GM12892 (cell line): ENCODE measurements around the gene EFNA3.

ENCODE experiments used
- DNase-seq: peaks from one replicate; pipeline ENCODE4 v3.0.0; 2011; ENCODE audit not compliant: insufficient read length
- FAIRE-seq: peaks from 2 replicates; lab custom pipeline; 2011; peaks lifted over from hg19 to GRCh38; lab: Jason Lieb, UNC
- POLR2A ChIP-seq: IDR thresholded peaks from 2 replicates; pipeline ENCODE4 v1.6.1; 2011; ENCODE audit warnings: low read depth, low read length, control low read depth
- POLR2AphosphoS5 ChIP-seq: IDR thresholded peaks from 2 replicates; pipeline ENCODE4 v1.6.1; 2011; ENCODE audit warnings: low read depth, low read length, control low read depth
- TAF1 ChIP-seq: IDR thresholded peaks from 2 replicates; pipeline ENCODE4 v1.6.1; 2011; ENCODE audit warnings: low read depth, mild to moderate bottlenecking, control low read depth, low read length, borderline replicate concordance

EFNA3 gene

DNA sequence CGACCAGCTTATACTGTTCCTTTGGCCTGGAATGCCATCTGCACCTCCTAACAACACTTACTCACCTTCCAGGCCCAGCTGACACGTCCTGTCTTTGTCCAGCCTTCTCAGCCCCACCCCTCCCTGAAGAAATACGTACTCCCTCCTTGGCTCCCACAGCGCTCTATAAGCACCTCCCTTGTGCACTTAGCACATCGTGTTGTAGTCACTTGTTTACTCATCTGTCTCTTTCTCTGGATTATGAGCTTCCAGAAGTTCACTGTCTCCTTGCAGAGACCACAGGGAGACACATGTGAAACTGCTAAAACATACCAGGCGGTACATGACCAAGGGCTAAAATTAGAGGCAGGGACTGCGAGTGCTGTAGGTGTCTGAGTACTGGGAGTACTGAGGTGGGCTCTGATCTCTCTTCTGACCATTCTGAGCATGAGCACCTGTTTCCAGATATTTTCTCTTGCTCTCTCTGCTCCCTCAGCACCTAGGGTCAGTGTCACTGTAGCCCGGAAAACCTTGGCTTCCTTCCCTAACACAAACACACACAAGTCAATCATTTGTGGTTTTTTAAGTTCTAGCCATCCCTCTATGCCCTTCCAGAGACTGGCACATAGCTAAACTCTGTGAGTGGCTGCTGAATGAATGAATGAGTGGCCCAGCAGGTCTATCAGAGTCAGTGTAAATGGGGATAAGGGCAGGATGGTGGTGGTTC lies 39.9 kb upstream of the EFNA3 start:
- FAIRE-seq, result no peak
- no peak for TF ChIP-seq POLR2A
- no peak for TF ChIP-seq POLR2AphosphoS5
- DNase-seq, result no peak

DNA sequence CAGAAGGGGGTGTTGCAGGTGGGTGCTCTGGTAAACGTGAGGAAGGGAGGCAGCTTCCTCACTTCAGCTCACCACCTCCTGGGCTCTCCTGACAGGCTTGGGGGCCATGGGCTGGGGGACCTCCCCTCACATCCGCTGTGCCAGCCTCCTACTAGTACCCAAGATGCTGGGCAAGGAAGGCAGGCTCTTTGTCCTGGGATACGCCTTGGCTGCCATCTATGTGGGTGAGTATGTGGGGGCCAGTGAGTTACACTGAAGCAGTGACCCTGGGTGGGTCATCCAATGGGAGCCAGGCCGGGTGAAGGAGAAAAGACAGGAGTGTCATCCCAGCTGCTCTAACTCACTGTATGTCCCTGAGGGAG lies 39.3 kb upstream of the EFNA3 start:
- DNase-seq, result no peak
- TF ChIP-seq TAF1, result no peak
- no peak for TF ChIP-seq POLR2A
- no peak for TF ChIP-seq POLR2AphosphoS5
- no peak for FAIRE-seq

DNA sequence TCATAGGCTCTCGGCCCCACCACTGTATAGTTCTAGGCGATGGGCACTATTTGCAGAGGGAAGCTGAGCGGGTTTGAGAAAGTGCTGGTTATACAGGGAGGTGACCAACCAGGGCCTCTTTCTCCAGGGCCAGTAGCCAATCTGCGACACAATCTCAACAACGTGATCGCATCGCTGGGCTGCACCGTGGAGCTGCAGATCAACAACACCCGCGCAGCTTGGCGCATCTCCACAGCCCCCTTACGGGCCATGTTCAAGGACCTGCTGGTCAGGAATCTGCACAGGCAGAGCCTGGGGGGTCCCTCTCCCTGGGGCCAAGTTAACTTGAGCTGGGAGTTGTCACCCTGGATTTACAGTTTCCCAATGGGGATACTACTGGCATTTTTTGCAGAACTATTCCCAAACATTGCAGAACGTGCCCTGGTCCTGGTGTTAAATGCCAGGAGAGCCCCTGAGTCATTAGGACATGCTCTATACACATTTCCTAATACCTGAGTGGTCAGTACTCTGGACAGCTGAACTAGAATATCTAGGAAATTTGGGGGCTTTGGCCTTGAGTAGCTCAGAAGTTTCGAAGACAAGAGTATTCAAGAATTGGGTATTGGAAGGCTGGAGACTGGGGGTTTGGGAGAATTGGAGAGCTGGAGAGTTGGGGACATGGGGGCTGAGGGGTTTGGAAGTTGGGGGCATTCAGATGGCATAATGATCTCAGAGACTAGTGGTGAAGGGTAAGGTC lies 38.1 kb upstream of the EFNA3 start:
- DNase-seq (no peak), FAIRE-seq (no peak)
- TF ChIP-seq POLR2A, result no peak
- no peak for TF ChIP-seq TAF1
- TF ChIP-seq POLR2AphosphoS5, result no peak

DNA sequence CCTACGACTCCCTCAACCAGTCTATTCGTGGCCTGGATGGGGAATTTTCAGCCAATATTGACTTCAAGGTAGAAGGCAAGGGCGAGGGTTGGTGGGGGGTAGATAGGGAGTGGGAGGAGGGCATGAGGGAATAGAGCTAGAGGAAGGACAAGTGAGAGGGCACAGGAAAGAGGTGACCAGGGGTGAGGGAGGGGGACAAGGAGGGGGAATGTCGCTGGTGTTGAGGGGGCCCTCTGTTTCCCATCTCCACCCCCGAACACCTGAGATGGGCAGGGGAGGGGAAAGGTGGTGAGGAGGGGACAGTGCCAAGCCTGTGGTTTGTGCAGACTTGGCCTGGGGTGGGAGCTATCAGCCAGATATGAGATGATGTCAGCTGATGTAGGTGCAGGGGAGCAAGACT lies 35.8 kb upstream of the EFNA3 start:
- DNase-seq, result no peak
- no peak for FAIRE-seq
- no peak for TF ChIP-seq POLR2AphosphoS5
- TF ChIP-seq TAF1, result no peak

DNA sequence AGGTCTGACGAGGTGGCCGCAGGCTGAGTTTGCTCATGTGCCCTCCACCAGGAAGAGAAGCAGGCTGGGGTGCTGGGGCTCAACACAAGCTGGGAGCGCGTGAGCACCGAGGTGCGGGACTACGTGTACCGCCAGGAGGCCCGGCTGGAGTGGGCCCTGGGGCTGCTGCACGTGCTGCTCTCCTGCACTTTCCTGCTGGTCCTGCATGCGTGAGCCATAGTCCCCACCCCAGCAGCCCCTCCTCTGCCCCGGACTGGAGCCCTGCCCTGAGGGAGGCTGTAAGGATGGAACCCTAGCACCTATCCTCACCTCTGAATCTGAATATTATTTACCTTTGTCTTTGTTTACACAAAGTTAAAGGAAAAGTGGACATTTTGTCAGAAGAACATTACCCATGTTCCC lies 35.3 kb upstream of the EFNA3 start:
- DNase-seq (no peak), FAIRE-seq (no peak)
- TF ChIP-seq POLR2A (no peak), TAF1 (no peak), POLR2AphosphoS5 (no peak)

- TF ChIP-seq POLR2AphosphoS5 (no peak), TAF1 (no peak), POLR2A (no peak)
- FAIRE-seq (no peak), DNase-seq (no peak)
Measured at GRCh38 chr1:155043793-155044192, 34.8 kb upstream of the EFNA3 start.

GRCh38 chr1:155044365-155044764 lies 34.3 kb upstream of the EFNA3 start:
- TF ChIP-seq TAF1 (no peak), POLR2AphosphoS5 (no peak), POLR2A (no peak)
- FAIRE-seq (no peak), DNase-seq (no peak)

GRCh38 chr1:155044812-155045657 lies 33.6 kb upstream of the EFNA3 start:
- no peak for TF ChIP-seq TAF1
- TF ChIP-seq POLR2A, result no peak
- TF ChIP-seq POLR2AphosphoS5, result no peak
- peak; percentile 57 for FAIRE-seq
- peak; percentile 56 for DNase-seq

GRCh38 chr1:155048449-155049334 lies 29.9 kb upstream of the EFNA3 start:
- FAIRE-seq, result no peak
- TF ChIP-seq TAF1 (no peak), POLR2AphosphoS5 (no peak), POLR2A (no peak)
- no peak for DNase-seq

DNA sequence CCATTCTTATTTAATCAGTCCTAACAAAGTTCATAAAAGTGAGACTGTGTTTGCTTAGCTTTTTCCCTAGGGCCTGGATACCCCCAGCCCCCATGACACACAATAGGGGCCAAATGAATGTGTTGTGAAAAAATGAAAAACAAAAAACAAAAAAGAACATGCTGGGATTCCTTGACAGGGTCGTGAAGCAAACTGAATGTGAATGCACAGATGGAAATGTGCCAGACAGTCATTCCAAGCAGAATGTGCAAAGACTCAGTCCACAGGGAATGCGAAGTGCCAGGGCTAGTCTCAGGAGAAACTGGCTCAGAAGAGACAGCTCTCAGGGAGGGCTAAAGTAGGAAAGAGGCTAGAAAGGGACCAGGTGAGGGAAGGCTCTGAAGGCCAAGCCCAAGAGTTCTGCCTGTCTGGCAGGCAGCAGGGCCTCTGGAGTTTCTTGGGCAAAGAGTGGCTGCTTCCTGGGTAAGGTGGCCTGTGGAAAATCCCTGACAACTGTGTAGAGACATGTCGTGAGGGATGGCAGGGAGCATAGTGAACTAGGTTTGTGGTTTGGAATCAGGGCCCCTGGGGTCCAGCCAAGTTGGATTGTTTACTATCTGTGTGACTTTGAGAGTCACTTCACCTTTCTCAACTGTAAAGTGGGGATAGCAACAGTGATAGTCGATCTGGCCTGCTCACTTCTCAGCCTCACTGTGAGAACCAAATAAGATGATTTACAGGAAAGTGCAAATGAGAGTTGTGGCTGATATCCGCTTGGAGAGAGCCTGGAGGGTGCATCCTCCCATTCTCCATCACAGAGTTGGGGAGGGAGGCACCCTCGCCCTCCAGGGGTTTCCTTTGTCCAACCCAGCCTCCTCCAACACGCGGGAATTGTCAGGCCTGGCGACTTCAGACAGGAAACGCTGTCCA lies 28.7 kb upstream of the EFNA3 start:
- FAIRE-seq, result no peak
- no peak for DNase-seq
- TF ChIP-seq POLR2AphosphoS5 (no peak), TAF1 (no peak), POLR2A (no peak)
